DOHH2 (cell line): ENCODE data around the gene PARM1.

Experiments used
- H3F3A ChIP-seq: fragments of 200-600 bp; sonication (generic), shearing (Covaris generic); 2 replicates; pipeline ENCODE4 v1.6.0; 2016; ENCODE audit warnings: antibody characterized with exemption, mild to moderate bottlenecking; ENCODE audit not compliant: control insufficient read depth, insufficient read depth
- H3K27ac ChIP-seq: fragments of 200-600 bp; sonication (generic); 2 replicates; pipeline ENCODE4 v1.5.1; 2014; ENCODE audit warnings: low read depth, mild to moderate bottlenecking, low read length, moderate library complexity
- H3K27me3 ChIP-seq: fragments of 200-600 bp; sonication (generic); 2 replicates; pipeline ENCODE4 v1.6.1; 2014; ENCODE audit warnings: mild to moderate bottlenecking, low read length, mixed read lengths; ENCODE audit not compliant: control insufficient read depth
- H3K36me3 ChIP-seq: fragments of 200-600 bp; sonication (generic); 2 replicates; pipeline ENCODE4 v1.6.1; 2014; ENCODE audit warnings: mild to moderate bottlenecking, low read length, moderate library complexity, mixed read lengths; ENCODE audit not compliant: control insufficient read depth
- H3K4me1 ChIP-seq: fragments of 200-600 bp; sonication (generic); 2 replicates; pipeline ENCODE4 v1.6.1; 2014; ENCODE audit warnings: mild to moderate bottlenecking, low read length, mixed read lengths; ENCODE audit not compliant: control insufficient read depth
- H3K4me2 ChIP-seq: fragments of 200-600 bp; sonication (generic); 2 replicates; pipeline ENCODE4 v1.6.0; 2014; ENCODE audit warnings: mild to moderate bottlenecking, low read length, moderate library complexity
- H3K4me3 ChIP-seq: fragments of 200-600 bp; sonication (generic); 2 replicates; pipeline ENCODE4 v1.5.1; 2014; ENCODE audit warnings: mild to moderate bottlenecking, low read length, mixed read lengths
- H3K79me2 ChIP-seq: fragments of 200-600 bp; sonication (generic); 2 replicates; pipeline ENCODE4 v1.6.1; 2014; ENCODE audit warnings: mild to moderate bottlenecking, low read length, mixed read lengths; ENCODE audit not compliant: control insufficient read depth
- H3K9me2 ChIP-seq: fragments of 200-600 bp; sonication (generic); replicated peaks from 2 replicates; pipeline ENCODE4 v1.6.1; 2014; ENCODE audit warnings: mild to moderate bottlenecking, low read length, mixed read lengths; ENCODE audit not compliant: control insufficient read depth
- H3K9me3 ChIP-seq: fragments of 200-600 bp; sonication (generic); 2 replicates; pipeline ENCODE4 v1.6.1; 2014; ENCODE audit warnings: antibody characterized with exemption, low read length, mixed read lengths; ENCODE audit not compliant: control insufficient read depth, insufficient read depth
- H4K20me1 ChIP-seq: fragments of 200-600 bp; sonication (generic); 2 replicates; pipeline ENCODE4 v1.6.0; 2014; ENCODE audit warnings: low read depth, mild to moderate bottlenecking, antibody characterized with exemption, low read length, moderate library complexity; ENCODE audit not compliant: control insufficient read depth, insufficient read depth
- EZH2phosphoT487 ChIP-seq: fragments of 200-600 bp; sonication (generic); IDR thresholded peaks from 2 replicates; pipeline ENCODE4 v1.6.1; 2017; ENCODE audit warnings: borderline replicate concordance, mild to moderate bottlenecking, antibody characterized with exemption, low read length, moderate library complexity, mixed read lengths
- TF ChIP-seq, protein P1 (sequence below): fragments of 200-600 bp; sonication (generic); IDR thresholded peaks from one replicate; pipeline ENCODE4 v1.5.1; 2014; ENCODE audit warnings: antibody characterized with exemption, mild to moderate bottlenecking, low read depth, low read length; ENCODE audit not compliant: poor library complexity, severe bottlenecking

Gene PARM1

DNA sequence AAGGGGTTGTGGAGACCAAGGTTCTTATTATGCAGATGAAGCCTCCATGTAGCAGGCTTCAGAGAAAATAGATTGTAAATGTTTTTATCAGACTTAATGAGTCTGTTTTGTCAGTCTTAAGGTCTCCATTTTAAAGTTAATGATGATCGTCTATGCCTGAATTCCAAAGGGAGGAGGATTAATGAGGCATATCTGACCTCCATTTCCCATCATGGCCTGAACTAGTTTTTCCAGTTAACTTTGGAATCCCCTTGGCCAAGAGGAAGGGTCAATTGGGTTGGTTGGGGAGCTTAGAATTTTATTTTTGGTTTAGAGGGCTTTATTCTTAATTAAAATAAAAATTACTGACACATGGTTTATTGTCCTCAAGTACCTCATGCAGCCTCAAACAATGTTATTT is 6.9 kb upstream of the PARM1 start:
- peaks cover 19% of the 10 kb centered on the region for H3K4me1 ChIP-seq
- peaks cover 4% of the 10 kb centered on the region; the same call in 1 of the 2 replicates for H3F3A ChIP-seq
- TF ChIP-seq, protein P1, sequence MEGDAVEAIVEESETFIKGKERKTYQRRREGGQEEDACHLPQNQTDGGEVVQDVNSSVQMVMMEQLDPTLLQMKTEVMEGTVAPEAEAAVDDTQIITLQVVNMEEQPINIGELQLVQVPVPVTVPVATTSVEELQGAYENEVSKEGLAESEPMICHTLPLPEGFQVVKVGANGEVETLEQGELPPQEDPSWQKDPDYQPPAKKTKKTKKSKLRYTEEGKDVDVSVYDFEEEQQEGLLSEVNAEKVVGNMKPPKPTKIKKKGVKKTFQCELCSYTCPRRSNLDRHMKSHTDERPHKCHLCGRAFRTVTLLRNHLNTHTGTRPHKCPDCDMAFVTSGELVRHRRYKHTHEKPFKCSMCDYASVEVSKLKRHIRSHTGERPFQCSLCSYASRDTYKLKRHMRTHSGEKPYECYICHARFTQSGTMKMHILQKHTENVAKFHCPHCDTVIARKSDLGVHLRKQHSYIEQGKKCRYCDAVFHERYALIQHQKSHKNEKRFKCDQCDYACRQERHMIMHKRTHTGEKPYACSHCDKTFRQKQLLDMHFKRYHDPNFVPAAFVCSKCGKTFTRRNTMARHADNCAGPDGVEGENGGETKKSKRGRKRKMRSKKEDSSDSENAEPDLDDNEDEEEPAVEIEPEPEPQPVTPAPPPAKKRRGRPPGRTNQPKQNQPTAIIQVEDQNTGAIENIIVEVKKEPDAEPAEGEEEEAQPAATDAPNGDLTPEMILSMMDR = no peak
- TF ChIP-seq EZH2phosphoT487 = no peak
- H3K9me3 ChIP-seq = no peaks in the 10 kb centered on the region
- H3K9me2 ChIP-seq = no peaks in the 10 kb centered on the region
- peaks cover 3% of the 10 kb centered on the region; the same call in 1 of the 2 replicates for H4K20me1 ChIP-seq
- no peaks in the 10 kb centered on the region; the same call in 1 of the 2 replicates for H3K27me3 ChIP-seq
- H3K27ac ChIP-seq = no peak overlapping the region
- no peak overlapping the region for H3K4me2 ChIP-seq
- no peaks in the 10 kb centered on the region for H3K79me2 ChIP-seq
- no peak overlapping the region for H3K4me3 ChIP-seq
- no peaks in the 10 kb centered on the region for H3K36me3 ChIP-seq

- peaks cover 4% of the 10 kb centered on the region; the same call in 1 of the 2 replicates for H3F3A ChIP-seq
- H3K36me3 ChIP-seq = no peaks in the 10 kb centered on the region
- H3K4me3 ChIP-seq = no peak overlapping the region
- TF ChIP-seq, protein P1 = no peak
- TF ChIP-seq EZH2phosphoT487 = no peak
- no peak overlapping the region for H3K27ac ChIP-seq
- H3K9me2 ChIP-seq = no peaks in the 10 kb centered on the region
- H3K27me3 ChIP-seq = peaks cover 34% of the 10 kb centered on the region
- peaks cover 36% of the 10 kb centered on the region for H3K4me1 ChIP-seq
- peak overlapping the region; percentile 27; the same call in 1 of the 2 replicates for H3K4me2 ChIP-seq
- no peaks in the 10 kb centered on the region for H3K9me3 ChIP-seq
- H3K79me2 ChIP-seq = no peaks in the 10 kb centered on the region
- H4K20me1 ChIP-seq = peaks cover 3% of the 10 kb centered on the region; the same call in 1 of the 2 replicates
Measured at GRCh38 chr4:74930162-74930561, 2.8 kb upstream of the PARM1 start.

DNA sequence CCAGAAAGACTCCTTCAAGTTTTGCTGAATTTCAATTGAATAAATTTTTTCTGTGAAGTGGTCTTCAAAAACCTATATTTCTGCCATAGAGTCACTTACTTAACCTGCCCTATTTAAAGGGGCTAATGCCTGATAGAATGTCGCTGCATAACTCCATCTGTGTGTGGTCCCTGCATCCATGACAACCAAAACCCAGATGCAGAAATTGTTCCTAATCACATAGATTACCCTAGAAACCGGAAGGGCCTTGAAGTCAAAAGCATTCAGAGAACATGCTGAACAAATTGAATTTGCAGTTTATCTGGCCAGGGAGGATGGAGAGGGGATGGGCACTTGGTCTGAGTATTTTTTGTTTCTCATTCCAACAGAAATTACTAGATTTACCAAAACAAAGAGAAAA is 1.5 kb upstream of the PARM1 start:
- no peak overlapping the region for H3K4me3 ChIP-seq
- no peak overlapping the region for H3K4me2 ChIP-seq
- H3K27ac ChIP-seq = no peak overlapping the region

More for the DNA sequence above, 1.5 kb upstream of the PARM1 start:
- Histone ChIP-seq H4K20me1 (peaks cover 3% of the 10 kb centered on the region; the same call in 1 of the 2 replicates), H3F3A (peaks cover 4% of the 10 kb centered on the region; the same call in 1 of the 2 replicates), H3K27me3 (peaks cover 35% of the 10 kb centered on the region), H3K79me2 (no peaks in the 10 kb centered on the region), H3K9me2 (no peaks in the 10 kb centered on the region), H3K4me1 (peaks cover 36% of the 10 kb centered on the region), H3K9me3 (no peaks in the 10 kb centered on the region), H3K36me3 (no peaks in the 10 kb centered on the region)
- TF ChIP-seq EZH2phosphoT487 = no peak
- TF ChIP-seq, protein P1 = no peak
